Hepatocyte (in vitro differentiated cells): Measurements from ENCODE around the gene FLRT2. TPM values are rescaled to one million over a fixed set of nuclear protein-coding genes. Genes with fewer than 3 reads are reported as not detected.
A peak's percentile ranks its signal among the peaks of the same experiment; 100 is the strongest.

Experiments
- DNase-seq: peaks from one replicate; pipeline ENCODE4 v3.0.0-alpha.2; 2016; ENCODE audit warnings: low spot score
- H2AFZ ChIP-seq: fragments of 200-600 bp; sonication (generic); 2 replicates; pipeline ENCODE4 v1.6.0; 2016; ENCODE audit warnings: antibody characterized with exemption, mild to moderate bottlenecking
- H3K27ac ChIP-seq: fragments of 200-600 bp; sonication (generic); 2 replicates; pipeline ENCODE4 v1.5.1; 2016; ENCODE audit warnings: mild to moderate bottlenecking
- H3K27me3 ChIP-seq: fragments of 200-600 bp; sonication (generic); 2 replicates; pipeline ENCODE4 v1.6.1; 2016
- H3K36me3 ChIP-seq: fragments of 200-600 bp; sonication (generic); replicated peaks from 2 replicates; pipeline ENCODE4 v1.5.1; 2016; ENCODE audit warnings: low read depth; ENCODE audit not compliant: insufficient read depth
- H3K4me1 ChIP-seq: fragments of 200-600 bp; sonication (generic); 2 replicates; pipeline ENCODE4 v1.5.1; 2016; ENCODE audit warnings: mild to moderate bottlenecking, moderate library complexity; ENCODE audit not compliant: insufficient read depth
- H3K4me2 ChIP-seq: fragments of 200-600 bp; sonication (generic); 2 replicates; pipeline ENCODE4 v1.6.0; 2016
- H3K4me3 ChIP-seq: fragments of 200-600 bp; sonication (generic); 2 replicates; pipeline ENCODE4 v1.5.1; 2016; ENCODE audit warnings: mild to moderate bottlenecking
- H3K79me2 ChIP-seq: fragments of 200-600 bp; sonication (generic); 2 replicates; pipeline ENCODE4 v1.6.0; 2017; ENCODE audit warnings: mild to moderate bottlenecking
- H3K9me2 ChIP-seq: fragments of 200-600 bp; sonication (generic); replicated peaks from 2 replicates; pipeline ENCODE4 v1.6.0; 2017; ENCODE audit warnings: mild to moderate bottlenecking; ENCODE audit not compliant: insufficient read depth
- H3K9me3 ChIP-seq: fragments of 200-600 bp; sonication (generic); 2 replicates; pipeline ENCODE4 v1.5.1; 2016; ENCODE audit warnings: low read depth, mild to moderate bottlenecking
- H4K20me1 ChIP-seq: fragments of 200-600 bp; sonication (generic); 2 replicates; pipeline ENCODE4 v1.6.0; 2016; ENCODE audit warnings: mild to moderate bottlenecking; ENCODE audit not compliant: insufficient read depth, poor library complexity, severe bottlenecking
- EZH2 ChIP-seq: fragments of 200-600 bp; sonication (generic); IDR thresholded peaks from 2 replicates; pipeline ENCODE4 v1.6.1; 2016; ENCODE audit warnings: antibody characterized with exemption, mild to moderate bottlenecking, borderline replicate concordance
- EZH2phosphoT487 ChIP-seq: fragments of 200-600 bp; sonication (generic); IDR thresholded peaks from one replicate; pipeline ENCODE4 v1.6.1; 2018; ENCODE audit warnings: antibody characterized with exemption, mild to moderate bottlenecking, low read depth, moderate library complexity; ENCODE audit not compliant: unreplicated experiment, severe bottlenecking
- WGBS: methylation state at CpG from one replicate; pipeline ENCODE4 v1.1.6; 2016; ENCODE audit warnings: low lambda C conversion rate; ENCODE audit errors: missing lambda C conversion rate; 5-methylcytosine and 5-hydroxymethylcytosine counted together
- polyA plus RNA-seq: library from polyadenylated mRNA; unstranded; fragments of >200 nt; fragmentation: Nextera tagmentation; extraction: Ambion mirVana; gene quantifications from 2 replicates; pipeline ENCODE4 v1.2.1, GENCODE V29; 2016
- total RNA-seq: library from RNA; depleted of rRNA; stranded (reverse); fragments of >200 nt; gene quantifications from 2 replicates; pipeline ENCODE4 v1.2.3, GENCODE V29; 2014
- TF ChIP-seq, protein P1 (sequence below): fragments of 200-600 bp; sonication (generic); IDR thresholded peaks from 2 replicates; pipeline ENCODE4 v1.5.1; 2016; ENCODE audit warnings: antibody characterized with exemption, mild to moderate bottlenecking; ENCODE audit not compliant: poor library complexity

Gene FLRT2
- total and polyA plus RNA-seq, 2 experiments from 2014 or later: 32.9 to 42.3 TPM

DNA sequence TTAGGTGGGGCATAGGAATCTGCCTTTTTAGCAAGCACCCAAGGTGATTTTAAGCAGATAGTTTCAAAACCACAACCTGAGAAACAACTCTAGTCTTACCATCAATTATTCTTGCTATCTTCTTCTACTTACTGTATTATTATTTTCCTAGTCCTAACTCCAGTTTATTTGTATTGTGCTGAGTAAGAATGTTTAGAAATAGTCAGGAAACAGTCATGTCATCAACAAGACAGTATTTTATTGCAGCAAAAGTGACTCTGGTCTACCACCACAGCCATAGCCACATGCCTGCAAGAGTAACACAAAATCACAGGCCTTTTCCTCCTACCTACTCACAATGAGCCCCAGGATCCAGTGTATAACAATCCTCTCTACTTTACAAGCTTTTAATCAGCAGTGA is 46.3 kb upstream of the FLRT2 start:
- no peaks in the 10 kb centered on the region for H4K20me1 ChIP-seq
- no peaks in the 10 kb centered on the region for H3K9me3 ChIP-seq
- H3K36me3 ChIP-seq: no peaks in the 10 kb centered on the region
- H3K4me1 ChIP-seq: peaks cover 23% of the 10 kb centered on the region
- no peaks in the 10 kb centered on the region for H3K9me2 ChIP-seq
- TF ChIP-seq EZH2phosphoT487 (no peak), EZH2 (no peak)
- TF ChIP-seq, protein P1, sequence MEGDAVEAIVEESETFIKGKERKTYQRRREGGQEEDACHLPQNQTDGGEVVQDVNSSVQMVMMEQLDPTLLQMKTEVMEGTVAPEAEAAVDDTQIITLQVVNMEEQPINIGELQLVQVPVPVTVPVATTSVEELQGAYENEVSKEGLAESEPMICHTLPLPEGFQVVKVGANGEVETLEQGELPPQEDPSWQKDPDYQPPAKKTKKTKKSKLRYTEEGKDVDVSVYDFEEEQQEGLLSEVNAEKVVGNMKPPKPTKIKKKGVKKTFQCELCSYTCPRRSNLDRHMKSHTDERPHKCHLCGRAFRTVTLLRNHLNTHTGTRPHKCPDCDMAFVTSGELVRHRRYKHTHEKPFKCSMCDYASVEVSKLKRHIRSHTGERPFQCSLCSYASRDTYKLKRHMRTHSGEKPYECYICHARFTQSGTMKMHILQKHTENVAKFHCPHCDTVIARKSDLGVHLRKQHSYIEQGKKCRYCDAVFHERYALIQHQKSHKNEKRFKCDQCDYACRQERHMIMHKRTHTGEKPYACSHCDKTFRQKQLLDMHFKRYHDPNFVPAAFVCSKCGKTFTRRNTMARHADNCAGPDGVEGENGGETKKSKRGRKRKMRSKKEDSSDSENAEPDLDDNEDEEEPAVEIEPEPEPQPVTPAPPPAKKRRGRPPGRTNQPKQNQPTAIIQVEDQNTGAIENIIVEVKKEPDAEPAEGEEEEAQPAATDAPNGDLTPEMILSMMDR: no peak
- H3K4me3 ChIP-seq: no peak overlapping the region
- H3K79me2 ChIP-seq: no peaks in the 10 kb centered on the region
- no peak for DNase-seq
- peak overlapping the region; percentile 50 for H3K27ac ChIP-seq
- peak overlapping the region; percentile 42 for H3K4me2 ChIP-seq
- no peak overlapping the region for H2AFZ ChIP-seq
- no peaks in the 10 kb centered on the region for H3K27me3 ChIP-seq

DNA sequence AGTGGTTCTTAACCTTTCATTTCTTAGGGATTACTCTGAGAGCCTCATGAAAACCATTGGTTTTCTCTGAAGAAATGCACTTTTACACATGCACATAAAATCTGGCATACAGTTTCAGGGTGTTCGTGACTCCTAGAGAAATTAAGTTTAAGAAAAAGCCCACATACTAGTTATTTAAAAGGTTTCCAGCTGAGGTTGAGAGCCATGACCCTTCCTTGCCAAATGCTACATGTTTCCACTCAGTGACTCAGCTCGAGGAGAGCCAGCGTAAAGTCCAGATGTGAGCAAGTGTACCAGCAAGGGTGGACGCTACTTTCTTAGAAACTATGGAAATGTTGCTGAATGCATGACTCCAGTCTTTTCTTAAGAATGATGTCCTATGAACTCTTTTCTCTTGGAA is 42.7 kb upstream of the FLRT2 start:
- TF ChIP-seq EZH2phosphoT487 (no peak), EZH2 (no peak)
- TF ChIP-seq, protein P1: no peak
- WGBS: 76% methylated on average over 4 of the region's 4 CpGs
- no peaks in the 10 kb centered on the region for H3K9me2 ChIP-seq

DNA sequence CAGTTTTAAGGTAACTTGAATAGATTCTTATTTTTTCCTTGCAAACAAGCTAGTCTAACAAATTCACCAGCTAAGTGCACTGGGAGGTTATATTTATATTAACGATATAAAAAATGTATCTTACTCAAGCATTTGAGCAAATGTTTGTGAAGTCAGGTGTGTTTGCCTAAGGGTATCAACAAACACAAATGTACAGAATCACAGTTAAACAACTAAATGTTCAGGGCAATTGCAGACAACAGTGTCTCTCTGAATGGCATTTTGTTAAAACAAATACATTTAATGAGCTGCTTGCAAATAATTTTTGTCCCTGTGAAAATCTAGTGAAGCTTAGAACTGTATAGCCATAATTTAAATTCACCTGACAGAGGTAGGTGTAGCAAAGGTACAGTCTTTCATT is 28.2 kb upstream of the FLRT2 start:
- H3K4me3 ChIP-seq: no peak overlapping the region
- no peak for DNase-seq
- H3K36me3 ChIP-seq: no peaks in the 10 kb centered on the region
- no peaks in the 10 kb centered on the region for H3K27me3 ChIP-seq
- 65% methylated on average over 1 of the region's 1 CpG for WGBS
- H3K4me2 ChIP-seq: no peak overlapping the region
- H3K27ac ChIP-seq: no peak overlapping the region
- no peaks in the 10 kb centered on the region for H3K9me3 ChIP-seq
- no peaks in the 10 kb centered on the region for H3K9me2 ChIP-seq
- H2AFZ ChIP-seq: no peak overlapping the region
- no peaks in the 10 kb centered on the region for H3K79me2 ChIP-seq
- TF ChIP-seq EZH2 (no peak), EZH2phosphoT487 (no peak)
- TF ChIP-seq, protein P1: no peak
- H4K20me1 ChIP-seq: no peaks in the 10 kb centered on the region
- H3K4me1 ChIP-seq: no peaks in the 10 kb centered on the region

More for the DNA sequence above, 42.7 kb upstream of the FLRT2 start:
- Histone ChIP-seq H3K4me3 (no peak overlapping the region), H2AFZ (no peak overlapping the region), H3K27me3 (no peaks in the 10 kb centered on the region), H3K4me1 (peaks cover 10% of the 10 kb centered on the region), H3K4me2 (no peak overlapping the region), H3K79me2 (no peaks in the 10 kb centered on the region), H4K20me1 (no peaks in the 10 kb centered on the region), H3K36me3 (no peaks in the 10 kb centered on the region), H3K27ac (no peak overlapping the region), H3K9me3 (no peaks in the 10 kb centered on the region)
- no peak for DNase-seq

DNA sequence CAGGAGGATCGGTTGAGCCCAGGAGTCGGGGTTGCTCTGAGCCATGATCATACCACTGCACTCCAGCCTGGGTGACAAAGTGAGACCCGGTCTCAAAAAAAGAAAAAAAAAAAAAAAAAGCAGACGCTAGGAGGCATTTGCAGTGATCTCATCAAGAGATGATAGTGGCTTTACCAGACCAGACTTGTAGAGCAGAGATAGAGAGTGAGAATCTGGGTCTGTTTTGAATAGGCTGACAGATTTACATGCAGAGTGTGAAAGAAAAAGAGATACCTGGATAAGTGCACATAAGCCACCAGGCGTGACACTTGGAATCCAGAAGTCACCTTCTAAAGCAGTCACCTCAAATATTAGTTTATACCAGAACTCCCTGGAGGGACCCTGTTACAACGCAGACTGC is 21.1 kb upstream of the FLRT2 start:
- no peak overlapping the region for H2AFZ ChIP-seq
- 59% methylated on average over 6 of the region's 6 CpGs for WGBS
- H3K9me3 ChIP-seq: no peaks in the 10 kb centered on the region
- H3K36me3 ChIP-seq: no peaks in the 10 kb centered on the region
- DNase-seq: no peak
- peak overlapping the region; percentile 40 for H3K4me2 ChIP-seq
- H3K27ac ChIP-seq: no peak overlapping the region
- H4K20me1 ChIP-seq: no peaks in the 10 kb centered on the region
- TF ChIP-seq EZH2phosphoT487 (no peak), EZH2 (no peak)
- TF ChIP-seq, protein P1: no peak
- no peaks in the 10 kb centered on the region for H3K79me2 ChIP-seq
- H3K9me2 ChIP-seq: no peaks in the 10 kb centered on the region
- H3K4me1 ChIP-seq: no peaks in the 10 kb centered on the region
- no peaks in the 10 kb centered on the region for H3K27me3 ChIP-seq
- no peak overlapping the region for H3K4me3 ChIP-seq
